Endometrial microvascular endothelial cells (primary cell): Measurements from ENCODE around the gene TMEM59. TPM values are rescaled to one million over a fixed set of nuclear protein-coding genes. Genes with fewer than 3 reads are reported as not detected.
"Not testable (repeated sequence)": the region's sequence is repeated elsewhere in the genome, so short reads cannot be mapped to it uniquely, and the experiment has no call there.

Source experiments
- in situ Hi-C: cut with HindIII; loops from 2 replicates; pipeline ENCODE4 v1.10.0; 2017; ENCODE audit warnings: low sequenced_read_pairs, low pct_unique_long_range_greater_than_20kb; ENCODE audit errors: inconsistent ontology term
- total RNA-seq: library from RNA; depleted of rRNA; stranded (reverse); fragments of >200 nt; gene quantifications from one replicate; pipeline ENCODE4 v1.2.3, GENCODE V29; 2015; ENCODE audit errors: inconsistent ontology term

TMEM59 gene
- total RNA-seq, 1 donor from 2014 or later: 201 TPM

DNA sequence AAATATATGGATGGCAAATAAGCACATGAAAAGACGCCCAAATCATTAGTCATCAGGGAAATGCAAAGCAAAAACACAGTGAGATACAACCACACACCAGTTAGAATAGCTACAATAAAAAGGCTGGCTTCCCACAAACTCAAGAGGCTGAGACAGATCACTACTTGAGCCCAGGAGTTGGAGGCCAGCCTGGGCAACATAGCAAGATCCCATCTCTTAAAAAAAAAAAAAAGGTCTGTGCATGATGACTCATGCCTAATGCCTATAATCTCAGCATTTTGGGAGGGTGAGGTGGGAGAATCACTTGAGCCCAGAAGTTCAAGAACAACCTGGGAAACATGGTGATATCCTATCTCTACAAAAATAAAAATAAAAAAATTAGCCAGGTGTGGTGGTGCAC is 54.8 kb downstream of the TMEM59 start:
- in situ Hi-C loops: no loop called here

- in situ Hi-C loops: no loop called here
Measured at GRCh38 chr1:53995683-53996082, 57.3 kb downstream of the TMEM59 start.

DNA sequence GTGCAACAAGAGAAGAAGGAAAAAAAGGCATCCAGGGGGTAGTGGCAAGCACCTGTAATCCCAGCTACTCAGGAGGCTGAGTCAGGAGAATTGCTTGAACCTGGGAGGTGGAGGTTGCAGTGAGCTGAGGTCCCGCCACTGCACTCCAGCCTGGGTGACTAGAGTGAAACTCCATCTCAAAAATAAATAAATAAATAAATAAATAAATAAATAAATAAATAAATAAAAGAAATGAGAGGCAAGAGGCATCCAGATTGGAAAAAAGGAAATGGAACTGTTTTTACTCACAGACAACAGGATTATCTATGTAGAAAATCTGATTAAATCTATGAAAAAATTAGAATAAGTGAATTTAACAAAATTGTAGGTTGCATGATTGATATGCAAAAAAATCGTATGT is 58.5 kb downstream of the TMEM59 start:
- in situ Hi-C loops: not testable (repeated sequence)

DNA sequence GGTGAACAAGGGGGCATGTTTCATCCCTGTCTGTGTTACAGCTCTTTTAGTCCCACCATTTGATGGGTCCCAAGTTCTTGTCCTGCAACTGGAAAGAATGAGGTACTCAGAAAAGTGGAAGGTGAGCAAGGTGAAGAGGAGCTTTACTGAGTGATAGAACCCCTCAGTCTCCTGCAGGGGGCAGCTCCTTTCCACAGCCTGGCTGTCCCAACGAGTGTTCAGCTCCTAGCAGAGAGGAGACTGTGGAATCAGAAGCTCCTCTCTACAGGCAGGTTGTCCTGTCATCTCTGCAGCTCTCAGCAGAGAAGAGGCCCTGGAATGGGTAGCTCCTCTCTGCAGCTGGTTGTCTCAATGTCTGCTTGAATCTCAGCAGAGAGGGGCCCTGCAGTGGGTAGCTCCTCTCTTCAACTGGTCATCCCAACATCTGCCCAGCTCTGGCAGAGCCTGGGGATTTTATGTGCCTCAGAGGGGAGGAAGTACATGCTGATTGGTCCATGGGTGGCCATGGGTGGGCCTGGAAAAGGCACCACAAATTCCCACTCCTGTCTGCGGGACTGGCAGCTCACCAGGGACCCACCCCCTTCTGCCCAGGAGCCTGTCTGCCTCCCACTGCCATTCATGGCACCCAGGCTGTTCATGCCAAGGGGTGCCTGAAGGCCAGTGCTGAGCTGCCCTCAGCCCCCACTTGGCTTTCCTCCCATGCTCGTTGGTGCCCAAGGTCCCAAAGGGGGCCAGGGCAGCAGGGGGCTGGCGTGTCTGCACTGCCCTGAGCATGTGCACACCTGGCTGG is 60.7 kb downstream of the TMEM59 start:
- in situ Hi-C loops: no loop called here

DNA sequence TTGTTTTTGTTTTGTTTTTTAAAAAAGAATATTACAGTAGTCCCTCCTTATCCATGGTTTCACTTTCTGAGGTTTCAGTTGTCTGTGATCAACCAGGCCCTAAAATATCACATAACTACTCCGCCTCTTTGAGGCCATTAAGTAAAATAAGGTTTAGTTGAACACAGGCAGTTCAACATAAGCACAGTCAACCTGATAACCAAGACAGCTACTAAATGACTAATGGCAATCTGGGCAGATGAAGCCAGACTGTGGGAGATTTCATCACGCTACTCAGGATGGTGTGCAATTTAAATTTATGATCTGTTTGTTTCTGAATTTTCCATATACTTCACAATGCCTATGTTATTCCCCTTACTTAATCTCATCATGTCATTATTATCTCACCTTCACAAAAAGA is 65.1 kb downstream of the TMEM59 start:
- in situ Hi-C loops: no loop called here

- in situ Hi-C loops: no loop called here
Measured at GRCh38 chr1:53986458-53986857, 66.5 kb downstream of the TMEM59 start.

DNA sequence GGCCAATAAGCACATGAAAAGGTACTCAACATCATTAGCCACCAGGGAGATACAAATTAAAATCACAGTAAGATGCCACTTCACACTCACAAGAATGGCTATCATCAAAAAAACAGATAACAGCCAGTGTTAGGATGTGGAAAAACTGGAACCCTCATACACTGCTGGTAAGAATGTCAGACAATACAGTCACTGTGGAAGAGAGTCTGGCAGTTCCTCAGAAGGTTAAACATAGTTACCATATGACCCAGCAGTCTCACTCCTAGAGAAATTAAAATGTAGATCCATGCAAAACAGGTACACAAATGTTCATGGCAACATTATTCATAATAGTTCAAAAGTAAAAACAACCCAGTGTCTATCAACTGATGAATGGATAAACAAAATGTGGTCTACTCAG is 68.3 kb downstream of the TMEM59 start:
- in situ Hi-C loops: no loop called here

GRCh38 chr1:53982763-53983104 is 70.3 kb downstream of the TMEM59 start:
- in situ Hi-C loops: no loop called here

GRCh38 chr1:53982034-53982762 is 70.8 kb downstream of the TMEM59 start:
- in situ Hi-C loops: no loop called here

- in situ Hi-C loops: no loop called here
Measured at GRCh38 chr1:53981220-53981619, 71.8 kb downstream of the TMEM59 start.

DNA sequence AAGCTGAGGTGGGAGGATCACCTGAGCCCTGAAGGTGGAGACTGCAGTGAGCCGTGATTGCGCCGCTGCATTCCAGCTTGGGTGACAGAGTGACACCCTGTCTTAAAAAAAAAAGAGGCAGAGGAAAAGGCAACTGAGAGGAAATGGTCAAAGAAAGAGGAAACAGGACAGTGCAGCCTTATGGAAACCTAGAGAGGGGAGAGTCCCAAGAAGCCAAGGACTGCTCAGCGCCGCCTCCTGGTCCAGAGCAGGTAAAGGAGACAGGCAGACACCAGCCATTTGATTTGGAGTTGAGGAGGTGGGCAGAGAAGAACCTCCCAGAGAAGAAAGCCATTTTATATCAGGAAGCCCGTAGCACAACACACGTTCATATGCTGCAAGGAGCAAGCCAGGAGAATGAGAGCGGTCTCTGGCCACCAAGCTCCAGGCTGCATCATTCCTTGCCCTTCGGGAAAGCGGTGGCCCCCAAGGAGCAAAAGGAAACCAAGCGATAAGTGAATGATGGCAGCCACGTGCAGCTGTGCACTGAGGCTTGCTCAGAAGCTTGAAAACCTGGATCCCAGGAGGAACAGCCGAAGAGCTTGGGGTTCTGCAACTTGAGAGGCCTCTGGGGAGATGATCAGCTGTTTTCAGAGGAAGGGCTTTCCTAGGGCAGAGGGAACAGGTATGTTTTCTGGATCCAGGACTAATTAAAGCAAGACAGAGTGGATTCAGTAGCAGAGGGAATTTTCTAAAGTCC is 73.1 kb downstream of the TMEM59 start:
- in situ Hi-C loops: no loop called here

Other genes with a start within 250 kb of the TMEM59 start
- gene NDC1, start 214.9 kb downstream of the TMEM59 start, total RNA-seq: 39.8 TPM
- gene YIPF1, start 163.4 kb downstream of the TMEM59 start, total RNA-seq: 22.6 TPM
- gene DIO1, start 159.0 kb downstream of the TMEM59 start, total RNA-seq: not detected
- gene IFT25, start 107.5 kb downstream of the TMEM59 start, total RNA-seq: 20.6 TPM
- gene LRRC42, start 106.9 kb downstream of the TMEM59 start, total RNA-seq: 34.6 TPM
- not detected for gene LDLRAD1, start 35.0 kb downstream of the TMEM59 start, total RNA-seq
- 4.5 TPM for gene TCEANC2, start 404 bp upstream of the TMEM59 start, total RNA-seq
- not detected for gene CDCP2, start 99.8 kb upstream of the TMEM59 start, total RNA-seq
- 7.3 TPM for gene CYB5RL, start 146.8 kb upstream of the TMEM59 start, total RNA-seq
- gene MRPL37, start 147.0 kb upstream of the TMEM59 start, total RNA-seq: 169 TPM